ENCODE results near the gene CDC42SE2.

The CDC42SE2 gene

DNA sequence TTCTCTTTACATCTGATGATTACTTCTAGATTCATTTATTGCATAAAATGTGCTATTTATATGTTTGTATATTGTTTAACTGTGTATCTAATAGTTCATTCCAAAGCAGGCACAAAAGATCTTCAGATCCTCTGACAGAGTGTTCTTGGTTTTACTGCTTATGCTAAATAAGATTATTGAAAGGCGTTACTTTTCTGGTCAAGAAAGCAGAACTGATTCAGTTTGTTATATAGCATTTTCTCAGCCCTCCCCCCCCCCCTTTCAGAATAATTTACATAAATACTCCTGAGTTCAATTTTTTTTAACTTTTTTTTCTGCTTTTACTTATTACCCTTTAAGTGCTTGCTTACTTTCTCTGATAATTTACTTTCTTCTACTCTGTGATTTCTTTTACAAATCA is 15.4 kb downstream of the CDC42SE2 start:
- H3K4me1 ChIP-seq (ENCODE audit: control insufficient read depth in 1 of 2, insufficient read depth in 1 of 2, low read depth in 1 of 2, low read length in 1 of 2): peaks cover 29 to 44% of the 10 kb centered on the region in 2 experiments
- no peaks in the 10 kb centered on the region for H3K27me3 ChIP-seq
- H3K36me3 ChIP-seq: no peaks in the 10 kb centered on the region
- H3K4me3 ChIP-seq (ENCODE audit: low read depth in 1 of 2, low read length in 1 of 2): no peak overlapping the region
- TF ChIP-seq CTCF (IDR thresholded peaks at IDR 0.05): no peak
- H3K9me3 ChIP-seq: no peaks in the 10 kb centered on the region
- peak overlapping the region; percentile 67 for H3K27ac ChIP-seq

DNA sequence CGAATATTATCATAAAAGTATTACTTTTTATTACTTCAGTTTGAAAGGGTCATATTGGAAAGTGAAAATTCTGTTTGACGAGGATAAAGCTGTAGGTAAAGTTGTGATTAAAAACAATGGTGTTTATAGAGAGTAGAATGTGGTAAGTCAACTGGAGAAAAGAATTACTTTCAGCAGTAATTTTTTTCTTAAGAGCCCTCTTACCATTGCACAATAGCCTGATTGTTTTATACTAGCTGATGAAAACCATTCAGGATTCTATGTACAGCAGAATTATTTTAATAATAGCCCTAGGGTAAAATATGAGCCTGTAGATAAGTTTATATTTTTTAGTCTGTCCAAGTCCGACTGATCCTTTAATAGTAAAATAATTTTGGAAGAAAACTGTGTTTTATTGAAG is 16.6 kb downstream of the CDC42SE2 start:
- Histone ChIP-seq H3K4me1 (ENCODE audit: control insufficient read depth in 1 of 2, insufficient read depth in 1 of 2, low read depth in 1 of 2, low read length in 1 of 2) (peaks cover 29 to 44% of the 10 kb centered on the region in 2 experiments), H3K4me3 (ENCODE audit: low read depth in 1 of 2, low read length in 1 of 2) (no peak overlapping the region), H3K27ac (peak overlapping the region; percentile 67)

GRCh38 chr5:131281133-131281867 is 17.4 kb downstream of the CDC42SE2 start:
- Histone ChIP-seq H3K27ac (peak overlapping the region; percentile 67), H3K9me3 (no peaks in the 10 kb centered on the region), H3K4me3 (ENCODE audit: low read depth in 1 of 2, low read length in 1 of 2) (no peak overlapping the region), H3K27me3 (no peaks in the 10 kb centered on the region), H3K4me1 (ENCODE audit: control insufficient read depth in 1 of 2, insufficient read depth in 1 of 2, low read depth in 1 of 2, low read length in 1 of 2) (peaks cover 29 to 44% of the 10 kb centered on the region in 2 experiments), H3K36me3 (no peaks in the 10 kb centered on the region)
- TF ChIP-seq CTCF (IDR thresholded peaks at IDR 0.05): no peak

More for the DNA sequence above, 16.6 kb downstream of the CDC42SE2 start:
- Histone ChIP-seq H3K9me3 (no peaks in the 10 kb centered on the region), H3K36me3 (no peaks in the 10 kb centered on the region), H3K27me3 (no peaks in the 10 kb centered on the region)
- TF ChIP-seq CTCF (IDR thresholded peaks at IDR 0.05): no peak

- Histone ChIP-seq H3K27me3 (no peaks in the 10 kb centered on the region), H3K4me3 (ENCODE audit: low read depth in 1 of 2, low read length in 1 of 2) (no peak overlapping the region), H3K9me3 (no peaks in the 10 kb centered on the region), H3K36me3 (no peaks in the 10 kb centered on the region), H3K27ac (peak overlapping the region; percentile 67), H3K4me1 (ENCODE audit: control insufficient read depth in 1 of 2, insufficient read depth in 1 of 2, low read depth in 1 of 2, low read length in 1 of 2) (peaks cover 29 to 44% of the 10 kb centered on the region in 2 experiments)
- TF ChIP-seq CTCF (IDR thresholded peaks at IDR 0.05): no peak
Observed at GRCh38 chr5:131281868-131282234, 18.0 kb downstream of the CDC42SE2 start.

DNA sequence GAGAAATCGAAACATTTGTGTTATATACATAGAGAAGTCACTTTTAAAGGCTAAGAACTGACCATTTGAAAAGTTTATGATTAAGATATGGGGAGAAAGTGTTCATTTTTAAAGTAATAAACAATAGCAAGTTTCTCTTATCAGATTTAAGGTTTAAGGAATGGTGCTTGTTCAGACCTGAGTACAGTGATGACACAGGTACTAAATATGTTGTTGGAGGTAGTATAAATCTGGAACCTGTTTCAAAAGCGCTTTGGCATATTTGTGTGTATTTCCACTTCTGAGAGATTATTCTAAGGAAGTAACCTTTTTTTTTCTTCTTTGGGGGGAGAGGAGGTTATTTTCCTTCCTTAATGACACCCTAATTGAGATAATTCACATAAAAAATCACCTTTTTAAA is 18.4 kb downstream of the CDC42SE2 start:
- H3K36me3 ChIP-seq: no peaks in the 10 kb centered on the region
- H3K4me3 ChIP-seq (ENCODE audit: low read depth in 1 of 2, low read length in 1 of 2): no peak overlapping the region
- no peak for TF ChIP-seq CTCF (IDR thresholded peaks at IDR 0.05)
- peaks cover 29 to 44% of the 10 kb centered on the region in 2 experiments for H3K4me1 ChIP-seq (ENCODE audit: control insufficient read depth in 1 of 2, insufficient read depth in 1 of 2, low read depth in 1 of 2, low read length in 1 of 2)
- no peaks in the 10 kb centered on the region for H3K9me3 ChIP-seq
- H3K27ac ChIP-seq: peak overlapping the region; percentile 67
- no peaks in the 10 kb centered on the region for H3K27me3 ChIP-seq
